GM12878 (cell line): ENCODE data around the gene CCNB1. TPM values are rescaled to one million over a fixed set of nuclear protein-coding genes. Genes with fewer than 3 reads are reported as not detected.
A peak's percentile ranks its signal among the peaks of the same experiment; 100 is the strongest.

Experiments used
- ASH2L ChIP-seq: fragments of 300-600, 200-600 bp; sonication (generic); IDR thresholded peaks from 2 replicates; pipeline ENCODE4 v1.6.1; 2017; ENCODE audit warnings: low read depth, mild to moderate bottlenecking, borderline replicate concordance
- CEBPB ChIP-seq, 2 experiments: fragments of 150-350 bp in 1 of 2; IDR thresholded peaks; 2 replicates each; pipeline ENCODE4 v1.6.1; 2012 to 2014; ENCODE audit warnings: low read depth in 2 of 2, low read length in 2 of 2, borderline replicate concordance in 1 of 2, inconsistent platforms in 1 of 2
- E2F4 ChIP-seq: IDR thresholded peaks from 2 replicates; pipeline ENCODE4 v1.6.1; 2012; ENCODE audit warnings: low read depth, low read length, improper control_type of control experiment
- ELK1 ChIP-seq: IDR thresholded peaks from 2 replicates; pipeline ENCODE4 v1.6.1; 2012; ENCODE audit warnings: low read depth, low read length, improper control_type of control experiment
- EP300 ChIP-seq, 2 experiments: fragments of 150-350 bp in 1 of 2; IDR thresholded peaks; 2 replicates each; pipeline ENCODE4 v1.6.1; 2011 to 2012; ENCODE audit warnings: low read depth in 2 of 2, low read length in 2 of 2, borderline replicate concordance in 1 of 2, improper control_type of control experiment in 1 of 2, inconsistent platforms in 1 of 2; ENCODE audit not compliant: control insufficient read depth in 1 of 2
- ESRRA ChIP-seq: IDR thresholded peaks from 2 replicates; pipeline ENCODE4 v1.6.1; 2012; ENCODE audit warnings: mild to moderate bottlenecking, low read length, improper control_type of control experiment
- IKZF1 ChIP-seq: fragments of 450-650 bp; conservative IDR thresholded peaks from 2 replicates; pipeline ENCODE4 v1.6.1; 2017; ENCODE audit warnings: antibody characterized with exemption, mild to moderate bottlenecking
- MEF2B ChIP-seq: fragments of 450-650 bp; IDR thresholded peaks from 2 replicates; pipeline ENCODE4 v1.6.1; 2018; ENCODE audit warnings: mild to moderate bottlenecking, moderate library complexity; ENCODE audit not compliant: partially characterized antibody, poor library complexity, severe bottlenecking
- NKRF ChIP-seq: fragments of 450-650 bp; conservative IDR thresholded peaks from 2 replicates; pipeline ENCODE4 v1.6.1; 2017; ENCODE audit warnings: mild to moderate bottlenecking, moderate library complexity
- POLR2A ChIP-seq: IDR thresholded peaks from 2 replicates; pipeline ENCODE4 v1.6.1; 2011; ENCODE audit warnings: low read depth, mild to moderate bottlenecking, low read length
- RUNX3 ChIP-seq: IDR thresholded peaks from 2 replicates; pipeline ENCODE4 v1.6.1; 2012; ENCODE audit warnings: low read length, inconsistent platforms
- STAT1 ChIP-seq: fragments of 450-650 bp; conservative IDR thresholded peaks from 2 replicates; pipeline ENCODE4 v1.6.1; 2014; ENCODE audit warnings: antibody characterized with exemption, mild to moderate bottlenecking
- SUZ12 ChIP-seq: fragments of 200-600 bp; sonication (generic); IDR thresholded peaks from one replicate; pipeline ENCODE4 v1.6.1; 2018; ENCODE audit warnings: antibody characterized with exemption, mild to moderate bottlenecking; ENCODE audit not compliant: unreplicated experiment
- polyA plus RNA-seq, 11 experiments: library from polyadenylated mRNA; depleted of rRNA in 4 of 11; unstranded in 6 of 11; stranded (reverse) in 5 of 11; fragments of >200 nt; fragmentation: Nextera tagmentation in 4 of 11; fragmentation: Illumina TruSeq in 1 of 11; extraction: Ambion mirVana in 4 of 11; extraction: Trizol in 1 of 11; gene quantifications; 1 replicate in 1 of 11; 2 replicates in 10 of 11; pipeline versions ENCODE4 v1.2.1 to v1.2.3, GENCODE V29; 2011 to 2016; ENCODE audit warnings: inconsistent platforms in 2 of 11, missing spikeins in 2 of 11, low read depth in 1 of 11
- total RNA-seq, 4 experiments: library from RNA; depleted of rRNA in 3 of 4; stranded (reverse); fragments of >200 nt in 3 of 4; fragmentation: Illumina TruSeq in 1 of 4; extraction: Trizol in 1 of 4; gene quantifications; 2 replicates each; pipeline versions ENCODE4 v1.2.1 to v1.2.3, GENCODE V29; 2013 to 2021
- TF ChIP-seq, protein P1 (sequence below): fragments of 450-650 bp; IDR thresholded peaks from 2 replicates; pipeline ENCODE4 v1.6.1; 2017; ENCODE audit warnings: mild to moderate bottlenecking, moderate library complexity
- TF ChIP-seq, protein P2 (sequence below): IDR thresholded peaks from 2 replicates; pipeline ENCODE4 v1.6.1; 2011; ENCODE audit warnings: borderline replicate concordance, low read depth, mild to moderate bottlenecking, moderate library complexity, low read length; ENCODE audit not compliant: insufficient read depth, poor library complexity, severe bottlenecking

The CCNB1 gene
- total and polyA plus RNA-seq, 10 of the 15 experiments (the other 5 are each of a cell fraction or from before 2014, with no cell fraction given): 148 to 403 (median 210) TPM

GRCh38 chr5:69189162-69190086, 22.5 kb downstream of the CCNB1 start, which contains the start of gene CENPH (continued):
- TF ChIP-seq, protein P1, sequence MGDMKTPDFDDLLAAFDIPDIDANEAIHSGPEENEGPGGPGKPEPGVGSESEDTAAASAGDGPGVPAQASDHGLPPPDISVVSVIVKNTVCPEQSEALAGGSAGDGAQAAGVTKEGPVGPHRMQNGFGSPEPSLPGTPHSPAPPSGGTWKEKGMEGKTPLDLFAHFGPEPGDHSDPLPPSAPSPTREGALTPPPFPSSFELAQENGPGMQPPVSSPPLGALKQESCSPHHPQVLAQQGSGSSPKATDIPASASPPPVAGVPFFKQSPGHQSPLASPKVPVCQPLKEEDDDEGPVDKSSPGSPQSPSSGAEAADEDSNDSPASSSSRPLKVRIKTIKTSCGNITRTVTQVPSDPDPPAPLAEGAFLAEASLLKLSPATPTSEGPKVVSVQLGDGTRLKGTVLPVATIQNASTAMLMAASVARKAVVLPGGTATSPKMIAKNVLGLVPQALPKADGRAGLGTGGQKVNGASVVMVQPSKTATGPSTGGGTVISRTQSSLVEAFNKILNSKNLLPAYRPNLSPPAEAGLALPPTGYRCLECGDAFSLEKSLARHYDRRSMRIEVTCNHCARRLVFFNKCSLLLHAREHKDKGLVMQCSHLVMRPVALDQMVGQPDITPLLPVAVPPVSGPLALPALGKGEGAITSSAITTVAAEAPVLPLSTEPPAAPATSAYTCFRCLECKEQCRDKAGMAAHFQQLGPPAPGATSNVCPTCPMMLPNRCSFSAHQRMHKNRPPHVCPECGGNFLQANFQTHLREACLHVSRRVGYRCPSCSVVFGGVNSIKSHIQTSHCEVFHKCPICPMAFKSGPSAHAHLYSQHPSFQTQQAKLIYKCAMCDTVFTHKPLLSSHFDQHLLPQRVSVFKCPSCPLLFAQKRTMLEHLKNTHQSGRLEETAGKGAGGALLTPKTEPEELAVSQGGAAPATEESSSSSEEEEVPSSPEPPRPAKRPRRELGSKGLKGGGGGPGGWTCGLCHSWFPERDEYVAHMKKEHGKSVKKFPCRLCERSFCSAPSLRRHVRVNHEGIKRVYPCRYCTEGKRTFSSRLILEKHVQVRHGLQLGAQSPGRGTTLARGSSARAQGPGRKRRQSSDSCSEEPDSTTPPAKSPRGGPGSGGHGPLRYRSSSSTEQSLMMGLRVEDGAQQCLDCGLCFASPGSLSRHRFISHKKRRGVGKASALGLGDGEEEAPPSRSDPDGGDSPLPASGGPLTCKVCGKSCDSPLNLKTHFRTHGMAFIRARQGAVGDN: peak; percentile 47; the same call in 1 of the 2 replicates
- TF ChIP-seq POLR2A (peak; percentile 82), ASH2L (0 out of 2 replicates have a peak, but pooled peaks have one; percentile 34), E2F4 (peak; percentile 87), CEBPB (IDR thresholded peaks at IDR 0.05; ENCODE audit: borderline replicate concordance in 1 of 2, low read depth in 2 of 2, low read length in 2 of 2) (no peak), MEF2B (peak; percentile 31), ELK1 (0 out of 2 replicates have a peak, but pooled peaks have one; percentile 44), NKRF (peak; percentile 99), ESRRA (no peak), RUNX3 (no peak), EP300 (IDR thresholded peaks at IDR 0.05; ENCODE audit: borderline replicate concordance in 1 of 2, control insufficient read depth in 1 of 2, low read depth in 2 of 2, low read length in 2 of 2) (no peak), STAT1 (no peak), IKZF1 (peak; percentile 74), SUZ12 (no peak)
- TF ChIP-seq, protein P2, sequence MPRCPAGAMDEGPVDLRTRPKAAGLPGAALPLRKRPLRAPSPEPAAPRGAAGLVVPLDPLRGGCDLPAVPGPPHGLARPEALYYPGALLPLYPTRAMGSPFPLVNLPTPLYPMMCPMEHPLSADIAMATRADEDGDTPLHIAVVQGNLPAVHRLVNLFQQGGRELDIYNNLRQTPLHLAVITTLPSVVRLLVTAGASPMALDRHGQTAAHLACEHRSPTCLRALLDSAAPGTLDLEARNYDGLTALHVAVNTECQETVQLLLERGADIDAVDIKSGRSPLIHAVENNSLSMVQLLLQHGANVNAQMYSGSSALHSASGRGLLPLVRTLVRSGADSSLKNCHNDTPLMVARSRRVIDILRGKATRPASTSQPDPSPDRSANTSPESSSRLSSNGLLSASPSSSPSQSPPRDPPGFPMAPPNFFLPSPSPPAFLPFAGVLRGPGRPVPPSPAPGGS: no peak
